Cardiac muscle cell (in vitro differentiated cells and primary cell): ENCODE measurements around the gene ASB7. TPM values are rescaled to one million over a fixed set of nuclear protein-coding genes. Genes with fewer than 3 reads are reported as not detected.

ENCODE experiments used
- DNase-seq, 2 donors: peaks; one replicate each; pipeline versions ENCODE4 v3.0.0 to v3.0.0-alpha.2; 2010 to 2017; ENCODE audit warnings: low read depth in 1 of 2, low spot score in 1 of 2
- H3K27ac ChIP-seq: fragments of 200-600 bp; sonication (generic); 2 replicates; pipeline ENCODE4 v1.5.1; 2016
- H3K27me3 ChIP-seq: fragments of 200-600 bp; sonication (generic); 2 replicates; pipeline ENCODE4 v1.6.0; 2016; ENCODE audit warnings: control low read depth
- H3K36me3 ChIP-seq: fragments of 200-600 bp; sonication (generic); 2 replicates; pipeline ENCODE4 v1.5.1; 2016; ENCODE audit warnings: control low read depth
- H3K4me1 ChIP-seq: fragments of 200-600 bp; sonication (generic); 2 replicates; pipeline ENCODE4 v1.8.1; 2017; ENCODE audit warnings: low read depth, mild to moderate bottlenecking, mixed run types
- H3K4me3 ChIP-seq: fragments of 200-600 bp; sonication (generic); 2 replicates; pipeline ENCODE4 v1.5.1; 2016; ENCODE audit warnings: mild to moderate bottlenecking
- H3K9me3 ChIP-seq: fragments of 200-600 bp; sonication (generic); 2 replicates; pipeline ENCODE4 v1.5.1; 2017; ENCODE audit warnings: low read depth, mild to moderate bottlenecking, control low read depth
- CTCF ChIP-seq: IDR thresholded peaks from 2 replicates; pipeline ENCODE4 v1.5.1; 2012; ENCODE audit warnings: low read depth, mild to moderate bottlenecking, low read length
- polyA plus RNA-seq: library from polyadenylated mRNA; unstranded; fragments of >200 nt; fragmentation: Nextera tagmentation; extraction: Ambion mirVana; gene quantifications from 2 replicates; pipeline ENCODE4 v1.2.1, GENCODE V29; 2016
- total RNA-seq: library from RNA; depleted of rRNA; stranded (reverse); fragments of >200 nt; gene quantifications from 2 replicates; pipeline ENCODE4 v1.2.3, GENCODE V29; 2016

ASB7 gene
- total and polyA plus RNA-seq, 2 experiments from 2014 or later: 6.8 to 19.2 TPM

- H3K4me3 ChIP-seq: no peak overlapping the region
- no peaks in the 10 kb centered on the region for H3K27me3 ChIP-seq
- TF ChIP-seq CTCF: no peak
- peak in 1 of 2 donors; percentile 40 for DNase-seq
- H3K36me3 ChIP-seq: no peaks in the 10 kb centered on the region
- no peaks in the 10 kb centered on the region for H3K4me1 ChIP-seq
- no peaks in the 10 kb centered on the region for H3K9me3 ChIP-seq
- no peak overlapping the region for H3K27ac ChIP-seq
These were observed 83.8 kb downstream of the ASB7 start for GRCh38 chr15:100686021-100686724.

GRCh38 chr15:100686725-100687473 is 84.5 kb downstream of the ASB7 start:
- Histone ChIP-seq H3K27ac (no peak overlapping the region), H3K9me3 (no peaks in the 10 kb centered on the region), H3K36me3 (no peaks in the 10 kb centered on the region), H3K27me3 (no peaks in the 10 kb centered on the region), H3K4me3 (no peak overlapping the region), H3K4me1 (no peaks in the 10 kb centered on the region)
- no peak for TF ChIP-seq CTCF
- no peak for DNase-seq

- DNase-seq: peak in 1 of 2 donors; percentile 91
- Histone ChIP-seq H3K4me3 (no peak overlapping the region), H3K27me3 (no peaks in the 10 kb centered on the region), H3K36me3 (no peaks in the 10 kb centered on the region), H3K9me3 (no peaks in the 10 kb centered on the region), H3K4me1 (no peaks in the 10 kb centered on the region), H3K27ac (no peak overlapping the region)
- TF ChIP-seq CTCF: no peak
These were observed 85.3 kb downstream of the ASB7 start for GRCh38 chr15:100687582-100688141.

- Histone ChIP-seq H3K4me3 (no peak overlapping the region), H3K36me3 (no peaks in the 10 kb centered on the region), H3K27ac (no peak overlapping the region), H3K27me3 (no peaks in the 10 kb centered on the region), H3K9me3 (no peaks in the 10 kb centered on the region), H3K4me1 (no peaks in the 10 kb centered on the region)
- DNase-seq: no peak
- no peak for TF ChIP-seq CTCF
These were observed 86.2 kb downstream of the ASB7 start for GRCh38 chr15:100688549-100689120.

GRCh38 chr15:100689131-100689899 is 86.9 kb downstream of the ASB7 start:
- Histone ChIP-seq H3K4me3 (no peak overlapping the region), H3K4me1 (no peaks in the 10 kb centered on the region), H3K27ac (no peak overlapping the region), H3K9me3 (no peaks in the 10 kb centered on the region), H3K27me3 (no peaks in the 10 kb centered on the region), H3K36me3 (no peaks in the 10 kb centered on the region)
- DNase-seq: no peak
- no peak for TF ChIP-seq CTCF
